Smooth muscle cell (in vitro differentiated cells): Measurements from ENCODE around the gene NSD1. TPM values are rescaled to one million over a fixed set of nuclear protein-coding genes. Genes with fewer than 3 reads are reported as not detected.

Experiments used
- DNase-seq: peaks from one replicate; lab custom pipeline; 2025; ENCODE audit not compliant: unreplicated experiment; lab: John Stamatoyannopoulos, UW
- H2AFZ ChIP-seq: fragments of 200-600 bp; sonication (generic); 2 replicates; pipeline ENCODE4 v1.6.0; 2016; ENCODE audit warnings: antibody characterized with exemption, low read depth, mild to moderate bottlenecking
- H3F3A ChIP-seq: fragments of 200-600 bp; sonication (generic); 2 replicates; pipeline ENCODE4 v1.6.0; 2017; ENCODE audit warnings: antibody characterized with exemption, low read depth
- H3K27ac ChIP-seq: fragments of 200-600 bp; sonication (generic); 2 replicates; pipeline ENCODE4 v1.5.1; 2016; ENCODE audit warnings: low read depth, mild to moderate bottlenecking
- H3K27me3 ChIP-seq: fragments of 200-600 bp; sonication (generic); 2 replicates; pipeline ENCODE4 v1.6.1; 2016; ENCODE audit warnings: low read depth, mild to moderate bottlenecking
- H3K36me3 ChIP-seq: fragments of 200-600 bp; sonication (generic); 2 replicates; pipeline ENCODE4 v1.5.1; 2016; ENCODE audit warnings: low read depth
- H3K4me1 ChIP-seq: fragments of 200-600 bp; sonication (generic); 2 replicates; pipeline ENCODE4 v1.5.1; 2016; ENCODE audit warnings: low read depth
- H3K4me2 ChIP-seq: fragments of 200-600 bp; sonication (generic); 2 replicates; pipeline ENCODE4 v1.6.0; 2016; ENCODE audit warnings: mild to moderate bottlenecking
- H3K4me3 ChIP-seq: fragments of 200-600 bp; sonication (generic); 2 replicates; pipeline ENCODE4 v1.5.1; 2016; ENCODE audit warnings: mild to moderate bottlenecking
- H3K79me2 ChIP-seq: fragments of 200-600 bp; sonication (generic); 2 replicates; pipeline ENCODE4 v1.6.0; 2016; ENCODE audit warnings: low read depth, mild to moderate bottlenecking
- H3K9ac ChIP-seq: fragments of 200-600 bp; sonication (generic); 2 replicates; pipeline ENCODE4 v1.6.0; 2016; ENCODE audit warnings: low read depth
- H3K9me3 ChIP-seq: fragments of 200-600 bp; sonication (generic); replicated peaks from 2 replicates; pipeline ENCODE4 v1.5.1; 2016; ENCODE audit warnings: low read depth
- H4K20me1 ChIP-seq: fragments of 200-600 bp; sonication (generic); 2 replicates; pipeline ENCODE4 v1.6.0; 2016; ENCODE audit warnings: low read depth
- WGBS: methylation state at CpG from one replicate; pipeline ENCODE4 v1.1.7; 2016; ENCODE audit warnings: low lambda C conversion rate; 5-methylcytosine and 5-hydroxymethylcytosine counted together
- polyA plus RNA-seq: library from polyadenylated mRNA; unstranded; fragments of >200 nt; fragmentation: Nextera tagmentation; extraction: Ambion mirVana; gene quantifications from 2 replicates; pipeline ENCODE4 v1.2.1, GENCODE V29; 2016
- total RNA-seq: library from RNA; depleted of rRNA; stranded (reverse); fragments of >200 nt; gene quantifications from 2 replicates; pipeline ENCODE4 v1.2.3, GENCODE V29; 2014
- TF ChIP-seq, protein P1 (sequence below): fragments of 200-600 bp; sonication (generic); IDR thresholded peaks from 2 replicates; pipeline ENCODE4 v1.5.1; 2017; ENCODE audit warnings: borderline replicate concordance, mild to moderate bottlenecking, antibody characterized with exemption; ENCODE audit not compliant: insufficient read depth, poor library complexity, severe bottlenecking

The NSD1 gene
- total and polyA plus RNA-seq, 2 experiments from 2014 or later, result 22.6 to 38.2 TPM

DNA sequence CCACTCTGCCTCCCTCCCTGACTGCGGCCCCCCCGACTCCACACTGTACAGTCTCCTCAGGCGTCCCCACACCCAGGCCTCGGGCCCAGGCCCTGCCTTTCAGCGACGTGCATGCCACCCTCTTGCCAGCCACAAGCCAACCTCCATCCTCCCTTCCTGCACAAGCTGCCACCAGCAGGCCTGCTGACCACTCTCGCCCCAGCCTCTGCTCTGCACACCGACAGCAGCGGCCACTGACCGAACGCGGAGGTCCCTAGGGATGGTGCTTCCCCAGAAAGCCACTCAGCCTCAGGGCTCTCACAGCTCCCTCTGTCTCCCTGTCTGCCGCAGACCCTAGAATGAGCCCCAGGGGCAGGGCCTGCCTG lies 199.3 kb downstream of the NSD1 start:
- Histone ChIP-seq H3K79me2 (no peaks in the 10 kb centered on the region), H4K20me1 (peaks cover 30% of the 10 kb centered on the region), H3K27me3 (no peaks in the 10 kb centered on the region), H3K9me3 (no peaks in the 10 kb centered on the region), H3K4me1 (no peaks in the 10 kb centered on the region), H3K27ac (no peak overlapping the region), H3F3A (no peaks in the 10 kb centered on the region), H3K4me3 (no peak overlapping the region), H3K4me2 (no peak overlapping the region), H3K36me3 (no peaks in the 10 kb centered on the region), H3K9ac (no peak overlapping the region), H2AFZ (no peak overlapping the region)
- DNase-seq, result no peak
- TF ChIP-seq, protein P1, sequence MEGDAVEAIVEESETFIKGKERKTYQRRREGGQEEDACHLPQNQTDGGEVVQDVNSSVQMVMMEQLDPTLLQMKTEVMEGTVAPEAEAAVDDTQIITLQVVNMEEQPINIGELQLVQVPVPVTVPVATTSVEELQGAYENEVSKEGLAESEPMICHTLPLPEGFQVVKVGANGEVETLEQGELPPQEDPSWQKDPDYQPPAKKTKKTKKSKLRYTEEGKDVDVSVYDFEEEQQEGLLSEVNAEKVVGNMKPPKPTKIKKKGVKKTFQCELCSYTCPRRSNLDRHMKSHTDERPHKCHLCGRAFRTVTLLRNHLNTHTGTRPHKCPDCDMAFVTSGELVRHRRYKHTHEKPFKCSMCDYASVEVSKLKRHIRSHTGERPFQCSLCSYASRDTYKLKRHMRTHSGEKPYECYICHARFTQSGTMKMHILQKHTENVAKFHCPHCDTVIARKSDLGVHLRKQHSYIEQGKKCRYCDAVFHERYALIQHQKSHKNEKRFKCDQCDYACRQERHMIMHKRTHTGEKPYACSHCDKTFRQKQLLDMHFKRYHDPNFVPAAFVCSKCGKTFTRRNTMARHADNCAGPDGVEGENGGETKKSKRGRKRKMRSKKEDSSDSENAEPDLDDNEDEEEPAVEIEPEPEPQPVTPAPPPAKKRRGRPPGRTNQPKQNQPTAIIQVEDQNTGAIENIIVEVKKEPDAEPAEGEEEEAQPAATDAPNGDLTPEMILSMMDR, result no peak
- 93% methylated on average over 13 of the region's 13 CpGs for WGBS

DNA sequence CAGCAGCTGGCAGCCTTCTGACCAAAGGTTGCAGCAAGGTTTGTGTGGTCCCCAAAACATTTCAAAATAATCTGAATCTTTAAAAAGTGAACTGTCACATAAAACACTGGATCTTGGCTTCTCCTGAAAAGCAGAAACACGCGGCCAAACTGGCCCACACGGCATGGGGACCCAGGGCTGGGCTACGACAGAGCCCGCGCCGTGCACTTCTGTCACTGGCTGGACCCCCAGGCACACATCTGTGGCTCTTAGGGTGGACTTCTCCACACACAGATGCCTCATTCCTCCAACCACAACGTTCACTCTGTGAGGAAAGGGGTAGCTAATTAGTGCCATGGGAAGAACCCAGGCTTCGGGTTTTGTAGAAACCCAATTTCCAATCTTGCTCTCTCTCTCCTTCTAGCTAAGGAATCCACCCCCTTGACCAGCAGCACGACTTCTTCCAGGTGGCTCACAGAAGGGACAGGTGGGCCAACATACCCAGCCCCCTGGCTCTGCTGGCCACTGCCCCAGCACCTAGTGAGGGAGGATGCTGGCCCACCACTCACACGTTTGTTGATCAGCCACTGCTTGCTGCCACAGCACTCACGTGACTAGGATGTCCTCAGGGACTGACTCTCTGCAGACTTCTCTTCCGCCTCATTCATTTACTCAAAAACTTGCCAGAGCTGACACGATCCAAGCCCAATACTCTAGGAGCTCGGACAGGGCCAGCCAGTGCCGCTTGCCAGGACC lies 200.0 kb downstream of the NSD1 start:
- Histone ChIP-seq H3K4me3 (no peak overlapping the region), H3K27me3 (no peaks in the 10 kb centered on the region), H4K20me1 (peaks cover 32% of the 10 kb centered on the region), H2AFZ (no peak overlapping the region), H3K27ac (no peak overlapping the region), H3K4me1 (no peaks in the 10 kb centered on the region), H3K36me3 (no peaks in the 10 kb centered on the region), H3F3A (no peaks in the 10 kb centered on the region), H3K9ac (no peak overlapping the region), H3K9me3 (no peaks in the 10 kb centered on the region), H3K79me2 (no peaks in the 10 kb centered on the region), H3K4me2 (no peak overlapping the region)
- WGBS, result 98% methylated on average over 16 of the region's 16 CpGs
- TF ChIP-seq, protein P1, result no peak
- no peak for DNase-seq

DNA sequence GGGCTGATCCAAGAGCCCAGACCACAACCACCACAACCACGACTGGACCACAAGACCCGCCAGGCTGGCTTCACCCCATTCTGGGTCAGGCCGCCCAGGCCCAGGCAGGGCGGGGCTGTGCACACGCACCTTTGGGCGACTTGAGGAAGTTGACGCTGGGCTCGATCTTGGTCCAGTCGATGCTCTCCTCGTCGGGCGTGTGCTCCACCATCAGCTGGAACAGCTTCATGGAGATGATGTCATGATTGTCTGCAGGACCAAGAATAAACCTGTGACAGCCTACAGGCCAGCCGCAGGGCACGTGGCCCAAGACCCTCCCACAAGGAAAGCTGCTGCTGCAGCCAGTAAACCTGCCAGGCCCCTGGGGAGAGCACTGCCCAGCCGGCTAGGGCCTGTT lies 200.6 kb downstream of the NSD1 start:
- Histone ChIP-seq H3K27me3 (no peaks in the 10 kb centered on the region), H3K9ac (no peak overlapping the region), H3K4me2 (no peak overlapping the region), H4K20me1 (peaks cover 31% of the 10 kb centered on the region), H3K4me3 (no peak overlapping the region), H3K4me1 (no peaks in the 10 kb centered on the region), H3K27ac (no peak overlapping the region), H3F3A (no peaks in the 10 kb centered on the region), H3K79me2 (no peaks in the 10 kb centered on the region), H3K9me3 (no peaks in the 10 kb centered on the region), H2AFZ (no peak overlapping the region), H3K36me3 (no peaks in the 10 kb centered on the region)
- TF ChIP-seq, protein P1, result no peak
- WGBS, result 93% methylated on average over 15 of the region's 15 CpGs
- no peak for DNase-seq
